GM18868 (cell line): Measurements from ENCODE around the gene CRELD1.
A peak's percentile ranks its signal among the peaks of the same experiment; 100 is the strongest.
"Not testable (repeated sequence)": the region's sequence is repeated elsewhere in the genome, so short reads cannot be mapped to it uniquely, and the experiment has no call there.

Source experiments
- ATAC-seq: cut with Tn5 transposase; IDR thresholded peaks from one replicate; pipeline ENCODE4 v1.9.1; 2021; ENCODE audit warnings: mild to moderate bottlenecking, moderate library complexity; ENCODE audit not compliant: unreplicated experiment

Gene CRELD1

DNA sequence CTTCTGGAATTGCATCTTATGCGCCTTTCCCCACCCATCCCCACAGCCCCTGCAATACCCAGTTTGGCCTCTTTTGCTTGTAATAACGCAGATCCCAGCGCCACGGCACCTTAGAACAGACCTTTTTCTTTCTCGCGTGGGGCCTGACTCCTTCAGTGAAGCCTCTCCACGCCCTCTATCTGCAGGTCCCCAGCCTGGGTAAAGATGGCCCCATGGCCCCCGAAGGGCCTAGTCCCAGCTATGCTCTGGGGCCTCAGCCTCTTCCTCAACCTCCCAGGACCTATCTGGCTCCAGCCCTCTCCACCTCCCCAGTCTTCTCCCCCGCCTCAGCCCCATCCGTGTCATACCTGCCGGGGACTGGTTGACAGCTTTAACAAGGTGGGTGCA is 594 bp downstream of the CRELD1 start:
- ATAC-seq: no peak

DNA sequence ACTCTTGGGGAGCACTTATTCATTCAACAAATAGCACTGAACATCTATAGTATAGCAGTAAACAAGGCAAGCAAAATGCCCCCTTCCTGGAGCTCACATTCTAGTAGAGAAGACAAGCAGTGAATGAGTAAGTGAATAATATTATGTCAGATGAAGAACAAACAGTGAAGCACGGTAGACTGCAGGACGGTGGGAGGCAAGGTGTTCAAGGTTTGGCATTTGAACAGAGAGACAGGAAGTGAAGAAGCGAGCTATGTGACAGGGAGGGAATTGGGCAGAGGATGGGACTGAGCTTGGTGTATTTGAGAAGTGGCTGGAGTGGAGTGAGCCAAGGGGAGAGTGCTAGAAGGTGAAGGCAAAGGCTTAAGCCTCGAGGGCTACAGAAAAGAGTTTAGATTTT is 1.4 kb downstream of the CRELD1 start:
- ATAC-seq: no peak

DNA sequence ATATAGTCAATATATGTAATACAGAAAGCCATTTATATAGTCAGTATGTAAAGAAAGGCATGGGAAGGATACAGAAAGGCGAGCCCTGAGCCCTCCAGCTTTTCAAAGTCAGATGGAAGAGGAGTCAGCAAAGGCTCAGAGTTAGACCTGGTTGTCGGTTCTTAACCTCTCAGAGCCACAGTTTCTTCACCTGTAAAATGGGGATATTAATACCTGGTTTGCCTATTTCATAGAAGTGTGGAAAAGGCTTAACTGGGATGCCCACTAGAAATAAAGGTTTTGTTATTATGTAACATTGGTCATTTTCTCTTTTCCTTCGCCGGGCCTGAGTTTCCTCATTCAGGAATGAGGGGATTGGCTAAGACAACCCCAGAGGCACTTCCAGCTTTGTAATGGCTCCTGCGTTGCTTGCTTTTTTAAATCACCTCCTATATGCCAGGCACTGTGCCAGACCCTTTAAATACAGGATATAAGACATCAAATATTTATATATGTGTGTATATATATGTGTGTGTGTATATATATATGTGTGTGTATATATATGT is 2.4 kb downstream of the CRELD1 start:
- no peak for ATAC-seq

DNA sequence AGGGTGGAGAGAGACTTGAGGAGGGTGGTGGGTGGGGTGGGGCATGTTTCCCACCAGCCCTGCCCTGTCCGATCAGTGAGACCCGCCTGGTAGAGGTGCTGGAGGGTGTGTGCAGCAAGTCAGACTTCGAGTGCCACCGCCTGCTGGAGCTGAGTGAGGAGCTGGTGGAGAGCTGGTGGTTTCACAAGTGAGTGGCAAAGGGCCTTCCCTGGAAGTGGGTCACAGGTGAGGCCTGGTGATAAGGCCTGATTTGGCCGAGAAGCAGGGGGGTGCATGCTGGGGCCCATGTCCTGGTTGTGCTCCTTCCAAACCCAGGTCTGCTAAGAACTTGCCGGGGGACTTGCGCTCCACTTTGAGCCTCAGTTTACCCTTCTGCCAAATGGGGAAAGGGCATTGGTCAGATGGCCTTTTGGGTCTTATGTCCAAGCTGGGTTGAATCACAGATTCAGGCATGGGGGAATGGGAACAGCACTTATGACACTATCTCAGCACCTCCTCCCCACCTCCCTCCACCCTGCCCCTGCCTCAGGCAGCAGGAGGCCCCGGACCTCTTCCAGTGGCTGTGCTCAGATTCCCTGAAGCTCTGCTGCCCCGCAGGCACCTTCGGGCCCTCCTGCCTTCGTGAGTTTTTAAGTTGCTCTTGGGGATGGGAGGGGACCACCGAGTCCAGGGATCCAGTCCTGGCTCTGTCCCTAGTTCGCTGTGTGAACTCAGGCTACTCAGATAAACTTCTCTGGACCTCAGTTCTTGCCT is 4.0 kb downstream of the CRELD1 start:
- ATAC-seq: no peak

DNA sequence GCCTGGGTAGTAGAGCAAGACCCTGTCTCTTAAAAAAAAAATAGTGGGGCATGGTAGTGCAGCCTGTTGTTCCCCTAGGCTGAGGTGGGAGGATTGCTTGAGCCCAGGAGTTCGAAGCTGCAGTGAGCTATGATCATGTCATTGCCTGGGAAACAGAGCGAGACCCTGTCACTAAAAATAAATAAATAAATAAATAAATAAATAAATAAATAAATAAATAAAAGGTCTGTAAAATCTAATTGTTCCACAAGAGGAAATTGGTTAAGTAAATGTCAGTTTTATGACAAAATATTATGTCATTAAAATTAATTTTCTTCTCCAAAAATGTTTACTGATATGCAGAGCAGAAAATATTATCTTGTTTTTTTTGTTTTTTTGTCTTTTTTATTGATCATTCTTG is 5.3 kb downstream of the CRELD1 start:
- no peak for ATAC-seq

DNA sequence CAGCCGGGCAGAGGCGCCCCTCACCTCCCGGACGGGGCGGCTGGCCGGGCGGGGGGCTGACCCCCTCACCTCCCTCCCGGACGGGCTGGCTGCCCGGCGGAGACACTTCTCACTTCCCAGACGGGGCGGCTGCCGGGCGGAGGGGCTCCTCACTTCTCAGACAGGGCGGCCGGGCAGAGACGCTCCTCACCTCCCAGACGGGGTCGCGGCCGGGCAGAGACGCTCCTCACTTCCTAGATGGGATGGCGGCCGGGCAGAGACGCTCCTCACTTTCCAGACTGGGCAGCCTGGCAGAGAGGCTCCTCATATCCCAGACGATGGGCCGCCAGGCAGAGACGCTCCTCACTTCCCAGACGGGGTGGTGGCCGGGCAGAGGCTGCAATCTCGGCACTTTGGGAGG is 6.3 kb downstream of the CRELD1 start:
- not testable (repeated sequence) for ATAC-seq

DNA sequence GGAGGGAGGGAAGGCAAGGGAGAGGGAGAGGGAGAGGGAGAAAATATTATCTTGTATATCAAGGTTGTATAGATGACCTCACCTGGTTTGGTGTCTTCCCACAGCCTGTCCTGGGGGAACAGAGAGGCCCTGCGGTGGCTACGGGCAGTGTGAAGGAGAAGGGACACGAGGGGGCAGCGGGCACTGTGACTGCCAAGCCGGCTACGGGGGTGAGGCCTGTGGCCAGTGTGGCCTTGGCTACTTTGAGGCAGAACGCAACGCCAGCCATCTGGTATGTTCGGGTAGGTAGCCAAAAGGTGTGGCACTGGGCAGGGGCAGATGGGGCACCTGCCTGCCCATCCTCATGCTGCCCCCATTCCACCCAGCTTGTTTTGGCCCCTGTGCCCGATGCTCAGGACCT is 7.1 kb downstream of the CRELD1 start:
- no peak for ATAC-seq

DNA sequence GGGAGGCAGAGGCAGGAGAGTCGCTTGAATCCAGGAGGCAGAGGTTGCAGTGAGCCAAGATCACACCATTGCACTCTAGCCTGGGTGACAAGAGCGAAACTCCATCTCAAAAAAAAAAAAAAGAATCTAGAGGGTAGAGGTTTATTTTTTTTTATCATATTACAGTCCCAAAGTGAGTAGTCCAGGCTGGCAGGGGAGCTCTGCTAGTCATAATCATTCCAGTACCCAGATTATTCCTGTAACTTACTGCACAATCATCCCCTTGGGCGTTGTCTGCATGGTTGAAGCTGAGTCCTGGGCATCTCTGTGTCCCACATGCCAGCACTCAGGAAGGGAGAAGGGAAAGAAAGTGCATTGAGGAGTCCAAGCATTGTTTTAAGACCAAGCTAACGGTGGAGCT is 8.5 kb downstream of the CRELD1 start:
- no peak for ATAC-seq

DNA sequence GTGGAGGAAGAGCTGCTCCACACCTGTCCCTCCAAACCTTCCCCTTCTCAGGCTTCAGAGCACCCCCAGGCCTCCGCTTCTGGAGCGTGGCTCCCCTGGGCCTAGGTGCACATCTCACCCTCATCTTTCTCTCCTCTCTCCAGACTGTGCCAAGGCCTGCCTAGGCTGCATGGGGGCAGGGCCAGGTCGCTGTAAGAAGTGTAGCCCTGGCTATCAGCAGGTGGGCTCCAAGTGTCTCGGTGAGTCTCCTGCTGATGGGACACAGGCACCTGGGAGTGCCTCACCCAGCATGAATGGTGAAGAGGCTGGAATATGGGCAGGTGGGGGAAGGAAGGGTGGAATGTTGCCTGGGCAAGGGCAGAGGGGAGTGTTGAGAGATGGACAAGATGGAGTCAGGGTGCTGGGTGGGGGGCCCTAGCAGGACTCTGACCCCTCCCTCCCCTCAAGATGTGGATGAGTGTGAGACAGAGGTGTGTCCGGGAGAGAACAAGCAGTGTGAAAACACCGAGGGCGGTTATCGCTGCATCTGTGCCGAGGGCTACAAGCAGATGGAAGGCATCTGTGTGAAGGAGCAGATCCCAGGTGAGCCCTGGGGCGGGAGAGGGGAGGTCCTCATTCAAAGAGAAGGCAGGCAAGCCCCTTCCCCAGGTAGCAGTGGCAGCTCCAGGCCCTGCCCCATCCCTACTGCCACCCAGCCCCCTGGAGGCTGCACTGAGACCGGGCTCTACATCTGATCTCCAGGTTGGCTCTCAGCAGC is 9.5 kb downstream of the CRELD1 start:
- ATAC-seq: no peak

DNA sequence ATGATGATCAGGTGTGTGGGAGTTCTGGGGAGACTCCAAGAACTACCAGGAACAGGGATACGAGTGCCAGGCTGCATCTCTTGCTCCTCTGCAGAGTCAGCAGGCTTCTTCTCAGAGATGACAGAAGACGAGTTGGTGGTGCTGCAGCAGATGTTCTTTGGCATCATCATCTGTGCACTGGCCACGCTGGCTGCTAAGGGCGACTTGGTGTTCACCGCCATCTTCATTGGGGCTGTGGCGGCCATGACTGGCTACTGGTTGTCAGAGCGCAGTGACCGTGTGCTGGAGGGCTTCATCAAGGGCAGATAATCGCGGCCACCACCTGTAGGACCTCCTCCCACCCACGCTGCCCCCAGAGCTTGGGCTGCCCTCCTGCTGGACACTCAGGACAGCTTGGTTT is 10.6 kb downstream of the CRELD1 start:
- no peak for ATAC-seq

DNA sequence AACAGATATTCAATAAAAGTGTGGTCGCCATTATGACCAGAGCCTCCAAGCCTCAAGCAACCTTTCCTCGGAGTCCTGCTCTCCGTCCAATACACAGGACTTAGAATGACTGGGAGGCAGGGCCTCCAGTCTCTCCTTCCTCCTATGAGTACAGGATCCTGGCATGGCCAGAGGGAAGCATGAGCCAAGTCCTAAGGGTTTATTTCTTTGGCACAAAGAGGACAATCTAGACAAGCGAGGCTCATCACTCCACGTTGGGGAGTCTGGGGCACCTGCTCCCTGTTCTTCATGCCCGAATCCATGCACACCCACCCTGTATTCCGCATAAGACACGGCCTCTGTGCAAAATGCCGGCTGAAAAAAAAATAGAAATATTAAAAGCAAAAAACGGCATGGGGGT is 11.7 kb downstream of the CRELD1 start:
- ATAC-seq: no peak

DNA sequence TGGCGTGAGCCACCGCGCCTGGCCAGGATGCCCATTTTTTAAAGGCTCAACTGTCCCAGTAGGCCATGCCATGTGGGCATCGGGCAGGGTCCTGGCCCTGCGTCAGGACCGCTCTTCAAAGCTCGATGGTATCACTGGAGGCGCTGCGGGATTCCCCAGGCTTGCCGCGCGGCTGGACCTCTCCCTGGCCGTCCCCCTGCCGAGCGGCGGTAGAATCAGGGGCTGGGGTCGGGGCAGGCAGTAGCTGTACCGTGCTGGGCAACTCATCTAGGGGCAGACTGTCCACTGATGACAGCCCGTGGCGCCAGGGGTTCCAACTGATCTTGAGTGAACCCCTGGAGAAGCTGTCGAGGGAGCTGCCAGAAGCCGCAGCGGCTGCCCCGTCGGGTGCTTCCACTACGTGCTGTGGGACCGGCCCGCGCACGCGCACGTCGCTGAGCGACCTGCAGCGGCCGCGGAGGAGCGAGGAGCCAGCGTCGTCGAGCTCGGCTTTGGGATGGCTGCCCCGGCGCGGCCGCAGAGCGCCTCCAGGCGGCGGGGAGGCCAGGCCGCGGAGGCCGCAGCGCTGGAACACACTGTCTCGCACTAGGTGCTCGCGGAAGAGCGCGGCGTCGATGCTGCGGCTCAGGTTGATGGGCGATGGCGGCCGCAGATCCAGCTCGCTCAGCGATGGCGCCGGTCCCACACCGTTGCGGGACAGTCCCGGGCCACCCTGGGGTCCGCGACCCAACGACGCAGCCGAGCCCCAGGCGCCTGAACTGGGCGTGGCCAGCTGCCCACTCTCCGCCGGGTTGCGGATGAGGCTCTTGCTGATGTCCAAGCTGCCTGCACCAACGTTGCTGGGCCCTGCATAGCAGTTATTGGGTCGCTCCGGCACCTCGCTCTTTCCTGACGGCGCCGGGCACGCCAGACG is 12.7 kb downstream of the CRELD1 start:
- no peak for ATAC-seq

DNA sequence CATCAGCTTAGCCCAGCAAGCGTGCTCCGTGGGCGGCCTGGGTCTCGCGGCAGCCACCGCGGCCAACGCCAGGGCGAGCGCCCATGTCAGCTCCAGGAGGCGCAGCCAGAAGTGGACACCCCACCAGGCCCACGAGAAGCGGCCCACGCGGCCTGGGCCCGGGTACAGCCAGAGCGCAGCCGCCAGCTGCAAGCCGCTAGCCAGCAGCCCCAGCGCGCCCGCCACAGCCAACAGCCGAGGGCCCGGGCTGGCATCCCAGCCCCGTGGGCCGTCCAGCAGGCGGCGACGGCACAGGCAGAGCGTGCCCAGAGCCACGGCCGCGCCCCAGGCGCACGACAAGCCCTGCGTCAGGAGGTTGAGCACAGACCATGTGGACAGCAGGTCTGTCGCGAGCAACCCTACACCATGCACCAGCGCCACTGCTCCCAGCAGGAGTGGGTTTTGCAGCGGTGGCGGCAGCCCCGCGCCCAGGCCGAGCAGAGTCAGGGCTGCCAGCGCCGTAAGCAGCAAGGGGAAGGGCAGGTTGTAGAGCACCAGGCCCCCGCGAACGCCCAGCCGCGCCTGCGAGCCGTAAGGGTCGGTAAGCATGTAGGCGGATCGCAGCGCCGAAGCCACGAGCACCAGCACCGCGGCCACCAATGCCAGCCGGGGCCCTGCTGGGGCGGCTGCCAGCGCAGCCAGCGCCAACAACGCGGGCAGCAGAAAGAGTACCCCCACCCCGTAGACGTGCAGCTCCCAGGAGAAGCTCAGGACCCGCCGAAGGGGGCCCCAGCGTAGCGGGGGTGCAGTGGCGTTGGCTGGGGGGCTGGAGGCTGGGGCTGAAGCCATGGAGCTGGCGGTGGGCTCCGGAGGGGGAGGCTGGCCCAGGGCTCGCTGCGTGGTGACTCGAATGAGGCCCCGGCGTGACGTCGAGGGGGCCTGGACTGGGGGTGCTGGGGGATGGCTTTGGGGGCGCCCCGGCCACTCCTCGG is 13.7 kb downstream of the CRELD1 start:
- ATAC-seq: no peak

DNA sequence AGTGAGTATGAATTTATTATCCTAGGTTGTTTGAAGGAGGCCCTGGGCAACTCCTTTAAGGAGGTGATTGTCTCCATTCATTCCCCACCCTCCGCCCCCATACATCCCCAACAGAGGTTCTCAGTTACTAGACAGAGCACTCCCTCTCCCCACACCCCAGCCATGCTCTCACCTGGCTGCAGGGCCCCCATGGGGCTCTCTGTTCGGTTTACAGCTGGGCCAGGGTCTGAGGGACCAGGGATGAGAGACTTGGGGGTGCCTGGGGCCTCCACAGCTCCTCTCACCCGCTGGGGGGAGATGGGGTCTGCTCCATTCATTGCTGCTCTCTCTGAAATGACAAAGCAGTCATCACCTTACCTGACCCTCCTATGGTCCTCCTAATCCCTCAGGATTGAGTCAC is 15.0 kb downstream of the CRELD1 start:
- ATAC-seq: no peak

DNA sequence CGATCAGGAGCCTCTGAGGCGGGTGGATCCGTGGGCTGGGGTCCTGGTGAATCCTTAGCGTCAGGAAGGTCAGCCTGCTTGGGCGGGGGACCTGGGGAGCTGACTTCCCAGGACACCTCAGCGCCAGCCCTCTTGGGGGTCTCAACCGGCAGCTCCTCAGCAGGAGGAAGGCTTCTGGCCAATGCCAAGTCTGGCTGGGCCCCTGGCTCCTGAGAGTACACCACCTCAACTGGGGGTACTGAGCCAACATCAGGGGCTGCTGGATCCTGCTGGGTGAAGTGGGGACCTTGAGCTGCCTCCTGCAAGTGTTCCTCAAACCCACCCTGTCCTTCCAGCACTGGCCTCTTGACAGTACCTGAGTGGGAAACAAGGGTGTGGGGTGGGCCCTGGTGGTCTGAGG is 15.5 kb downstream of the CRELD1 start:
- ATAC-seq: no peak

DNA sequence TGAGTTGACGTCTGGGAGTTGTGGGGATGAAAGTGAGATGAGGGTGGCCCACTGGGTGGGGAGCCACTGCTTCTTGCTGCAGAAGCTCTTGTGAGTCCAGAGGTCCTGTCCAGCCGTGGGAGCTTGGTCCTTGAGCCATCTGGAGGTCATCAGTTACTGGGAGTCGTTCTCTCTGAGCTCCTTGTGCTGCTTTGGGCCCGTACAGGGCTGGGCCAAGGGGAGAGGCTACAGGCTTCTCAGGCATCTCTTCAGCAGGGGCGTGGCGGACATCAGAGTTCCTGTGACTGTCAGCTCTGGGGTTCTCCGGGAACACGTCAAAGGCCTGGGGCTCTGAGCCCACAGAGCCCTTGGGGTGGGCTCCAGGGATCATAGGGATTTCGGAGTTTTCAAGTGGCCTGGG is 16.0 kb downstream of the CRELD1 start:
- ATAC-seq: no peak

DNA sequence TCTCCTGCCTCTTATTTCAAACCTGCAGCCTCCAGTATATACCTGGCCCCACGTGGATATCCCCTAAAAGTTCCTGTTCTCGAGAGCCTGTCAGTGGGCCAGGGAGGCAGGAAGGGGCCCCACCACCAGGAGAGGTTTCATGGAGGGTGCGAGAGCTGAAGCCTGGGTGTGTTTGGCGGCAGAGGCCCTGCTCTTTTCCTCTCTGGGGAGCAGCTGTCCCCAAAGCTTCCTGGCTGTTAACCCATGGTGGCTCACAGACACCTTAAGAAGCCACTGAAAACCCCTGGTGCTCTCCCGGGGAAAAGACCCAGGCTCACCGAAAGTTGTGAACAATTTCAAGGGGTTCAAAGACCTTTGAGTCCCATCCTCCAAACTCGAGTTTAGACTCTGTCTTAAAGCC is 17.5 kb downstream of the CRELD1 start:
- peak; percentile 61 for ATAC-seq

DNA sequence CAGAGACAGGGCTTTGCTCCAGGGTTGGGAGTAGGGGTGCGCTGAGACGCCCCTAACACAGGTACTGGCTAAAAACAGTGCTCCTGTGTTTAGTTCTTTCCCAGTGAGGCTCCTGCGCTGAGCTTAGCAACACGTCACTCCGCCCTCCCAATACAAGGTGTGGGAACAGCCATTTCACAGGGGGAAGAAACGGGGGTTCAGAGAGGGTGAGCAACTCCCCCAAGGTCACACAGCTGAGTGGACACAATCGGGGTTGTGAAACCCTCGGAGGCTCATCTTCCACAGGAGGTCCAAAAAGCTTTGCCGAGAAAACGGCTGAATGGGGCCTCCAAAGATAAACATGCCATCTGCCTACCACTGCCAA is 17.9 kb downstream of the CRELD1 start:
- peak; percentile 29 for ATAC-seq

DNA sequence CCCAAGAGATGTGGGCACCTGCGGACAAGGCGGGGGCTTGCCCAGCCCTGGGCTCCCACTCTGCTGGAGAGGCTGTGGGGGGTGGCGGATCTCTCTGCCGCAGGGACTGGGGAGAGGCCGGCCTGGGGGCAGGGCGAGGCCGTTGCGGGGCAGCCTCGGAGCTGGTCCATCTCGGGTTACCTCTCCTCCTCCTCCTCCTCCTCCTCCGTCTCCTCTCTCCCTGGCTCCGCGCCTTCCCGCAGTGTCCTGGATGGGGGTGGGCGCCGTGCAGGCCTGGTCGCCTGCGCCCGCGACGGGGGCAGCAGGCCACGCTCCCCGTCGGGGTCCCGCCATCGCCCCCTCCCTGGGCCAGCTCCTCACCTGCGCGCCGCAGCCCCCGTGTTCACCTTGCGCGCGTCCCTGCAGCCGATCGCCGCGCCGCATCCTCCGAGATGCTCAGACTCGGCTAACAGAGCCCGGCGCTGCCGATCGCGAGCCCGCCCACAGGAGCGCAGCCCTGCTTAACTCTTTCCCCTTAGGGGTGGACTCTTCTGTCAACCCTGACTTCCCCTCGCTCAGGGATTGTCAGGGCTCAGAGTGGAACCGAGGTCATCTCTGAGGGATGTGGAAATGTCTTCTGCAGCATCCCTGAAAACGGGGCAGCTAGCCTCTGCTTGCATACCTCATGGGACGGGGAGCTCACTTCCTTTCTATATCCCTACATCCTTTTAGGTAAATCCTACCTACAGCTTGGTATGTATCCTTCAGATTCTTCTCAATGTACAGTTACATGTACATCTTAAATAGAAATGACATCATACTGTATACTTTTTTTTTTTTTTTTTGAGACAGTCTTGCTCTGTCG is 18.6 kb downstream of the CRELD1 start, which contains the start of gene PRRT3:
Gene PRRT3, minus strand, starts transcription at position 447 of the 844 bp plus-strand sequence. CDS start 2,293 bp downstream, outside the sequence.
- ATAC-seq: peak; percentile 77
